ENCODE measurements around the gene MPZL2. TPM values are rescaled to one million over a fixed set of nuclear protein-coding genes. Genes with fewer than 3 reads are reported as not detected.

Gene MPZL2
- total RNA-seq, 1 donor from 2014 or later: not detected

DNA sequence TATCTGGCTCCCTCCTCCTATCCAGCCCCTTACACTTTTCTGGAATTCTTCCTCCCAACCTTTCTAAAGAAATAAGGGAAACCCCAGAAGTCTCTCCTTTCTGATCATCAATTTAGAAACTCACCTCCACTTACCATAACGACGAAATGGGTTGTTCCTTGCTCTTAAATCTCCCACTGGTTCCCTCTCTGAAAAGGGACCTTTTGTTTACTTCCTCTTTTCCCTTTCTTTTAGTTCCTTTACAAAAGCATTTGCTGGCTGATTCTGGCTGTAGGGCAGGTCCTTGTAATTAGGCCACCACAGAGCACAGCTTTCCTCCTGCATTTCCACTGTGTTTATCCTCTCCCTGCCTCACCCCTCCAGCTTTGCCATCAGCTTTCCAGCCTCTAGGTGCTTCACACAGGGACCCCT, 51.3 kb downstream of the MPZL2 start:
- TF ChIP-seq, protein P1, sequence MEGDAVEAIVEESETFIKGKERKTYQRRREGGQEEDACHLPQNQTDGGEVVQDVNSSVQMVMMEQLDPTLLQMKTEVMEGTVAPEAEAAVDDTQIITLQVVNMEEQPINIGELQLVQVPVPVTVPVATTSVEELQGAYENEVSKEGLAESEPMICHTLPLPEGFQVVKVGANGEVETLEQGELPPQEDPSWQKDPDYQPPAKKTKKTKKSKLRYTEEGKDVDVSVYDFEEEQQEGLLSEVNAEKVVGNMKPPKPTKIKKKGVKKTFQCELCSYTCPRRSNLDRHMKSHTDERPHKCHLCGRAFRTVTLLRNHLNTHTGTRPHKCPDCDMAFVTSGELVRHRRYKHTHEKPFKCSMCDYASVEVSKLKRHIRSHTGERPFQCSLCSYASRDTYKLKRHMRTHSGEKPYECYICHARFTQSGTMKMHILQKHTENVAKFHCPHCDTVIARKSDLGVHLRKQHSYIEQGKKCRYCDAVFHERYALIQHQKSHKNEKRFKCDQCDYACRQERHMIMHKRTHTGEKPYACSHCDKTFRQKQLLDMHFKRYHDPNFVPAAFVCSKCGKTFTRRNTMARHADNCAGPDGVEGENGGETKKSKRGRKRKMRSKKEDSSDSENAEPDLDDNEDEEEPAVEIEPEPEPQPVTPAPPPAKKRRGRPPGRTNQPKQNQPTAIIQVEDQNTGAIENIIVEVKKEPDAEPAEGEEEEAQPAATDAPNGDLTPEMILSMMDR (conservative IDR thresholded peaks at IDR 0.05): no peak
- DNase-seq (ENCODE audit: low read depth, low spot score): no peak
- Mint-ChIP-seq H3K9me3 (peaks cover 4% of the 10 kb centered on the region), H3K4me3 (no peak overlapping the region), H3K27me3 (ENCODE audit: low read depth) (peaks cover 78% of the 10 kb centered on the region), H3K36me3 (ENCODE audit: low read depth) (no peaks in the 10 kb centered on the region), H3K4me1 (peaks cover 11% of the 10 kb centered on the region), H3K27ac (ENCODE audit: unreplicated experiment) (no peak overlapping the region)

DNA sequence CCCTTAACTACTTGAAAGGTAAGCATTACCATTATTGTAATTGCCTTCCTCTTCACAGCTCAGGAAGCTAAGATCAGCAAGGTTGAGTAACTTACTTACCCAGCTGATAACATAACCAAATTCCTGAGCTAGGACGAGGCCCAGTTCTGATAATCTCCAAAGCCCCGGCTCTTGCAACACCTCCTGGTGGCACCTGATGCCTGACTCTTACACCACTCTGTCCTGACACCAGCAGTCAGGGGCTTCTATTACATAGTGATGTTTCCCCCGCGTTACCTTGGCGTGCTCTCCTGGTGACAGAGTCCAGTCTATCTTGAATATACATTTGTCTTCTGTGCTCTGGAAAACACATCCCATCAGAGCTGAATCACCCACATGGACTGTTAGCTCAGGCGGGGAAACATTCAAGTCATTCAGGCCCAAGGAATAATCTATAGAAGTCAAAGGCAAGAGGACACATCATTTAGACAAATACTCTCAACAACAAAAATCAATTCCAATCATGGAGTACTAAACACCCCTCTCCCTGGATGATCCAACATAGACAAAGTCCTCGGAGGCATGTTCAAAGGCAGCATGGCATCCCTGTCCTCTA, 51.9 kb downstream of the MPZL2 start:
- H3K36me3 Mint-ChIP-seq (ENCODE audit: low read depth): no peaks in the 10 kb centered on the region
- H3K27ac Mint-ChIP-seq (ENCODE audit: unreplicated experiment): no peak overlapping the region
- H3K27me3 Mint-ChIP-seq (ENCODE audit: low read depth): peaks cover 77% of the 10 kb centered on the region
- TF ChIP-seq, protein P1 (conservative IDR thresholded peaks at IDR 0.05): no peak
- peaks cover 4% of the 10 kb centered on the region for H3K9me3 Mint-ChIP-seq
- DNase-seq (ENCODE audit: low read depth, low spot score): no peak
- peaks cover 11% of the 10 kb centered on the region for H3K4me1 Mint-ChIP-seq
- H3K4me3 Mint-ChIP-seq: no peak overlapping the region

DNA sequence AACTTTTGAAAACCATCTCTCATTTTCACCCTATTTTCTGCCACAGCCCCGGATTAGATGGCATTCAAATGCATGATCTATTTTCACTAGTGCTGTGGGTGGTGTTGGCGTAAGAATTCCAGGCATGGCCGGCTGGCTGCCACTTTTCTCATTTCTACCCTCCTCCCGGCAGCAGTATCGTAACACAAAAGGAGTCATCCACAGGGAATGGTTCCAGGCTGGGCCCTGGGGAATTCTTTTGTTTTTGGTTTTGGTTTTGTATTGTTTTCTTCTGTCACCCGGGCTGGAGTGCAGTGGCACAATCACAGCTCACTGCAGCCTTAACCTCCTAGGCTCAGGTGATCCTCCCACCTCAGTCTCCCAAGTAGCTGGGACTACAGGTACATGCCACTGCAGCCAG, 53.1 kb downstream of the MPZL2 start:
- H3K9me3 Mint-ChIP-seq: peaks cover 4% of the 10 kb centered on the region
- H3K4me3 Mint-ChIP-seq: no peak overlapping the region
- peaks cover 11% of the 10 kb centered on the region for H3K4me1 Mint-ChIP-seq
- TF ChIP-seq, protein P1 (conservative IDR thresholded peaks at IDR 0.05): no peak
- no peaks in the 10 kb centered on the region for H3K36me3 Mint-ChIP-seq (ENCODE audit: low read depth)
- DNase-seq (ENCODE audit: low read depth, low spot score): no peak
- H3K27me3 Mint-ChIP-seq (ENCODE audit: low read depth): peaks cover 80% of the 10 kb centered on the region
- H3K27ac Mint-ChIP-seq (ENCODE audit: unreplicated experiment): no peak overlapping the region

DNA sequence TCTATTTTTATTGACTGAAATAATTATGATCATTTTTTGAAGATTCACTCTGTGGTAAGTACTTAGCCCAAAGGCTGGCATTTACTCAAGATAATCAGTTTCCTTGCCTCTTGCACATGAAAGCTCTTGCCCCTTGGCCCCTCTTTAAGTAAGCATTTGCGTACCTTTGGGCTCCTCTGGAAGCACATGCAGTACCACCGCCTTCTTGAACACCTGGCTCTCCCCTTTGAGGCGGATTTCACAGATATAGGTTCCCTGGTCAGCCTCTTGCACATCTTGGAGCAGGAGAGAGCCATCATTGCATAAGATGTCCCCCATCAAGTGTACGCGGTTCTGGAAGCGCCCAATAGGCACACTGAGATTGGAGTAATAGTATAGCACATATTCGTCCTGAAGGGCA, 53.8 kb downstream of the MPZL2 start:
- TF ChIP-seq, protein P1 (conservative IDR thresholded peaks at IDR 0.05): no peak
- Mint-ChIP-seq H3K27me3 (ENCODE audit: low read depth) (peaks cover 84% of the 10 kb centered on the region), H3K9me3 (peaks cover 4% of the 10 kb centered on the region), H3K36me3 (ENCODE audit: low read depth) (no peaks in the 10 kb centered on the region), H3K4me1 (peaks cover 11% of the 10 kb centered on the region), H3K4me3 (no peak overlapping the region), H3K27ac (ENCODE audit: unreplicated experiment) (no peak overlapping the region)
- no peak for DNase-seq (ENCODE audit: low read depth, low spot score)

DNA sequence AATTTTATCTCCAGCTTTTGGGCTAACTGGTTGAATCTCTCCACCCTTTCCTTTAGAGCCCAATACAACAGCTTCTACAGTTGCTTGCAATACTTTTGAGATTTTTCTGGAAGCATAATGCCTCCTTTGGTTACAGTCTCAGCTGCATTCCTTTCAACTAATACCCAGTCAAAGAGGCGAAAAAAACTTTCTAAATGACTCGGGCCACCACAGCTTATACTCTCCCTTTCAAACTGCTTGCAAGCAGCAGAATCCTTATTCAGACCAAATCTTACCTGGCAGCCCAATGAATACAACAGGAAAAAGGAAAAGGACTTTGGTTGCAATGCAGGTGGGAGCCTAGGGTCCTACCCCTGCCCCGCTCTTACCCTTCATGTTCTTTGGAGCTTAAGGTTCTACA, 55.1 kb downstream of the MPZL2 start:
- H3K36me3 Mint-ChIP-seq (ENCODE audit: low read depth): no peaks in the 10 kb centered on the region
- no peak overlapping the region for H3K4me3 Mint-ChIP-seq
- peaks cover 11% of the 10 kb centered on the region for H3K4me1 Mint-ChIP-seq
- DNase-seq (ENCODE audit: low read depth, low spot score): no peak
- H3K27me3 Mint-ChIP-seq (ENCODE audit: low read depth): peaks cover 76% of the 10 kb centered on the region
- no peaks in the 10 kb centered on the region for H3K9me3 Mint-ChIP-seq
- H3K27ac Mint-ChIP-seq (ENCODE audit: unreplicated experiment): no peak overlapping the region
- TF ChIP-seq, protein P1 (conservative IDR thresholded peaks at IDR 0.05): no peak

All from neural crest cell (in vitro differentiated cells).